Neural progenitor cell (in vitro differentiated cells): ENCODE results near the gene KPNA6. TPM values are rescaled to one million over a fixed set of nuclear protein-coding genes. Genes with fewer than 3 reads are reported as not detected.
"Not testable (repeated sequence)": the region's sequence is repeated elsewhere in the genome, so short reads cannot be mapped to it uniquely, and the experiment has no call there.

Source experiments
- DNase-seq: peaks from one replicate; pipeline ENCODE4 v3.0.0-alpha.2; 2016; ENCODE audit warnings: low spot score
- H2AFZ ChIP-seq: fragments of 200-600 bp; sonication (generic); replicated peaks from 2 replicates; pipeline ENCODE4 v1.6.1; 2016; ENCODE audit warnings: antibody characterized with exemption
- H3F3A ChIP-seq: fragments of 200-600 bp; sonication (generic); 2 replicates; pipeline ENCODE4 v1.6.1; 2016; ENCODE audit warnings: antibody characterized with exemption, low read depth
- H3K27ac ChIP-seq: fragments of 200-600 bp; sonication (generic); 2 replicates; pipeline ENCODE4 v1.5.1; 2016; ENCODE audit warnings: mild to moderate bottlenecking
- H3K27me3 ChIP-seq: fragments of 200-600 bp; sonication (generic); 2 replicates; pipeline ENCODE4 v1.6.1; 2016; ENCODE audit warnings: mild to moderate bottlenecking, moderate library complexity
- H3K36me3 ChIP-seq: fragments of 200-600 bp; sonication (generic); 2 replicates; pipeline ENCODE4 v1.5.1; 2016
- H3K4me1 ChIP-seq: fragments of 200-600 bp; sonication (generic); 2 replicates; pipeline ENCODE4 v1.6.1; 2016; ENCODE audit warnings: mixed run types
- H3K4me2 ChIP-seq: fragments of 200-600 bp; sonication (generic); 2 replicates; pipeline ENCODE4 v1.6.1; 2016
- H3K4me3 ChIP-seq: fragments of 200-600 bp; sonication (generic); 2 replicates; pipeline ENCODE4 v1.5.1; 2016
- H3K79me2 ChIP-seq: fragments of 200-600 bp; sonication (generic); 2 replicates; pipeline ENCODE4 v1.6.1; 2016; ENCODE audit warnings: low read depth
- H3K9ac ChIP-seq: fragments of 200-600 bp; sonication (generic); 2 replicates; pipeline ENCODE4 v1.6.1; 2016
- H3K9me3 ChIP-seq: fragments of 200-600 bp; sonication (generic); 2 replicates; pipeline ENCODE4 v1.5.1; 2016; ENCODE audit warnings: low read depth
- H4K20me1 ChIP-seq: fragments of 200-600 bp; sonication (generic); 2 replicates; pipeline ENCODE4 v1.6.1; 2016; ENCODE audit warnings: low read depth
- H3K27ac Mint-ChIP-seq: 3 replicates; pipeline ENCODE4 v1.8.0; 2021; ENCODE audit warnings: mixed read lengths
- H3K27me3 Mint-ChIP-seq: 2 replicates; pipeline ENCODE4 v1.8.0; 2022; ENCODE audit warnings: low read depth, mild to moderate bottlenecking, inconsistent platforms, moderate library complexity, mixed read lengths; ENCODE audit not compliant: insufficient read depth
- H3K36me3 Mint-ChIP-seq: 3 replicates; pipeline ENCODE4 v1.8.0; 2021; ENCODE audit warnings: mixed read lengths
- H3K4me1 Mint-ChIP-seq: 3 replicates; pipeline ENCODE4 v1.8.0; 2021; ENCODE audit warnings: mixed read lengths
- H3K4me3 Mint-ChIP-seq: 3 replicates; pipeline ENCODE4 v1.8.0; 2021; ENCODE audit warnings: mild to moderate bottlenecking, moderate library complexity, mixed read lengths
- H3K9me3 Mint-ChIP-seq: 3 replicates; pipeline ENCODE4 v1.8.0; 2020; ENCODE audit warnings: mixed read lengths
- CTCF ChIP-seq: fragments of 200-600 bp; sonication (generic); IDR thresholded peaks from 2 replicates; pipeline ENCODE4 v1.5.1; 2017; ENCODE audit warnings: antibody characterized with exemption, mild to moderate bottlenecking
- EZH2 ChIP-seq: fragments of 200-600 bp; sonication (generic); IDR thresholded peaks from 2 replicates; pipeline ENCODE4 v1.6.1; 2017; ENCODE audit warnings: antibody characterized with exemption, mild to moderate bottlenecking, moderate library complexity
- EZH2phosphoT487 ChIP-seq: fragments of 200-600 bp; sonication (generic); IDR thresholded peaks from 2 replicates; pipeline ENCODE4 v1.6.1; 2017; ENCODE audit warnings: antibody characterized with exemption
- total RNA-seq: library from RNA; depleted of rRNA; stranded (reverse); fragments of >200 nt; gene quantifications from 2 replicates; pipeline ENCODE4 v1.2.3, GENCODE V29; 2015; ENCODE audit warnings: low replicate concordance

KPNA6 gene
- total RNA-seq, 1 donor from 2014 or later, result 69.3 TPM

DNA sequence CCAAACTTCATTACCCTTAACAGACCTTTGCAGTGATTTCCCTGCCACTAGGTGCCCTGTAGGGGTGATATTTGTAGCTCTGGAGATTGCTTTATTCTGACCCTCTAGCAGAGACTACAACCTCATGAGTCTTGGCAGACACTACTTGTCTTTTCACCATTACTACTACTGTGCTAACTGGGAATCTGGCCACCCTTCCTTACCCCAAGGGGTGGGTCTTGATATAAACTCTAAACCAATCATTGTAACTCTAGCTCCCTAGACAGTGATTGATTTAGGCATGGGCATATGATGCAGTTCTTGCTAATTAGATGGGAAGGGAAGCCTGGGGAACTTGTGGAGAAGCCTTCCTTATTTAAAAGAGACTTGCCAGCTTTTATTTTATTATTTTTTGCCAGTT is 3.9 kb downstream of the KPNA6 start:
- no peak overlapping the region for H3K4me2 ChIP-seq
- H3K36me3 ChIP-seq, result no peaks in the 10 kb centered on the region
- Mint-ChIP-seq H3K9me3 (no peaks in the 10 kb centered on the region), H3K27ac (no peak overlapping the region), H3K27me3 (peaks cover 5% of the 10 kb centered on the region), H3K36me3 (peaks cover 3% of the 10 kb centered on the region), H3K4me1 (peaks cover 13% of the 10 kb centered on the region), H3K4me3 (no peak overlapping the region)
- no peak for DNase-seq
- TF ChIP-seq CTCF, result no peak
- TF ChIP-seq EZH2, result no peak
- no peak for TF ChIP-seq EZH2phosphoT487
- H3K9me3 ChIP-seq, result no peaks in the 10 kb centered on the region
- H3K4me1 ChIP-seq, result peaks cover 5% of the 10 kb centered on the region
- peaks cover 89% of the 10 kb centered on the region for H3K79me2 ChIP-seq
- H2AFZ ChIP-seq, result no peak overlapping the region
- H4K20me1 ChIP-seq, result peaks cover 80% of the 10 kb centered on the region
- H3K9ac ChIP-seq, result no peak overlapping the region
- H3K4me3 ChIP-seq, result no peak overlapping the region
- H3K27ac ChIP-seq, result no peak overlapping the region
- H3K27me3 ChIP-seq, result no peaks in the 10 kb centered on the region
- H3F3A ChIP-seq, result peaks cover 21% of the 10 kb centered on the region

GRCh38 chr1:32112806-32113375 is 5.0 kb downstream of the KPNA6 start:
- Mint-ChIP-seq H3K27me3 (peaks cover 3% of the 10 kb centered on the region), H3K36me3 (peaks cover 3% of the 10 kb centered on the region), H3K4me3 (no peak overlapping the region), H3K27ac (no peak overlapping the region), H3K4me1 (peaks cover 8% of the 10 kb centered on the region), H3K9me3 (no peaks in the 10 kb centered on the region)
- no peak overlapping the region for H3K27ac ChIP-seq
- no peak overlapping the region for H3K4me3 ChIP-seq
- H3F3A ChIP-seq, result peaks cover 11% of the 10 kb centered on the region
- peaks cover 100% of the 10 kb centered on the region for H3K79me2 ChIP-seq
- peaks cover 90% of the 10 kb centered on the region for H4K20me1 ChIP-seq
- H3K36me3 ChIP-seq, result no peaks in the 10 kb centered on the region
- no peak overlapping the region for H3K4me2 ChIP-seq
- H3K9ac ChIP-seq, result no peak overlapping the region
- no peak for TF ChIP-seq CTCF
- no peak for TF ChIP-seq EZH2
- TF ChIP-seq EZH2phosphoT487, result no peak
- DNase-seq, result no peak
- H2AFZ ChIP-seq, result no peak overlapping the region
- peaks cover 5% of the 10 kb centered on the region for H3K4me1 ChIP-seq
- H3K9me3 ChIP-seq, result no peaks in the 10 kb centered on the region
- no peaks in the 10 kb centered on the region for H3K27me3 ChIP-seq

GRCh38 chr1:32113436-32113835 is 5.6 kb downstream of the KPNA6 start:
- Histone ChIP-seq H4K20me1 (peaks cover 89% of the 10 kb centered on the region), H3K79me2 (peaks cover 100% of the 10 kb centered on the region)
- not testable (repeated sequence) for H3K4me3 Mint-ChIP-seq, DNase-seq, H3K27ac Mint-ChIP-seq, H3K9ac ChIP-seq, H3K4me1 Mint-ChIP-seq, H3K36me3 Mint-ChIP-seq, H2AFZ ChIP-seq, H3K4me1 ChIP-seq, H3K9me3 ChIP-seq, H3K27me3 ChIP-seq, H3F3A ChIP-seq, H3K4me2 ChIP-seq, H3K4me3 ChIP-seq, H3K27me3 Mint-ChIP-seq, H3K9me3 Mint-ChIP-seq, H3K27ac ChIP-seq, H3K36me3 ChIP-seq

DNA sequence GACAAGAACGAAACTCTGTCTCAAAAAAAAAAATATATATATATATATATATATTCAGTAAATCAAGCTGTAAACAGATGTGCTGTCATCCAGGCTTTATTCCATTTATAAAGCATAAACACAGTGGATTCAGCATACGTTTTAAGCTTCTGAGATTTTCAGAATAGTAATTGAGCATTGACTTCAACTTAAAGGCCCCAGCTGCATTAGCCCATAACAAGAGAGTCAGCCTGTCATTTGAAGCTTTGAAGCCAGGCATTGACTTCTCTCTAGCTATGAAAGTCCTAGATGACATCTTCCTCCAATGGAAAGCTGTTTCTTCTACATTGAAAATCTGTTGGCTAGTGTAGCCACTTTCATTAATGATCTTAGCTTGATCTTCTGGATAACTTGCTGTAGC is 6.6 kb downstream of the KPNA6 start:
- Mint-ChIP-seq H3K4me1 (peaks cover 2% of the 10 kb centered on the region), H3K9me3 (no peaks in the 10 kb centered on the region), H3K27ac (no peak overlapping the region), H3K27me3 (no peaks in the 10 kb centered on the region), H3K36me3 (peaks cover 3% of the 10 kb centered on the region), H3K4me3 (no peak overlapping the region)
- H3K4me2 ChIP-seq, result no peak overlapping the region
- H3K9me3 ChIP-seq, result no peaks in the 10 kb centered on the region
- no peak for DNase-seq
- H3K4me1 ChIP-seq, result no peaks in the 10 kb centered on the region
- peaks cover 88% of the 10 kb centered on the region for H4K20me1 ChIP-seq
- H3K36me3 ChIP-seq, result no peaks in the 10 kb centered on the region
- H3K27ac ChIP-seq, result no peak overlapping the region
- no peaks in the 10 kb centered on the region for H3K27me3 ChIP-seq
- no peak for TF ChIP-seq CTCF
- TF ChIP-seq EZH2, result no peak
- no peak for TF ChIP-seq EZH2phosphoT487
- no peak overlapping the region for H3K9ac ChIP-seq
- no peak overlapping the region for H2AFZ ChIP-seq
- H3F3A ChIP-seq, result no peaks in the 10 kb centered on the region
- no peak overlapping the region for H3K4me3 ChIP-seq
- H3K79me2 ChIP-seq, result peaks cover 100% of the 10 kb centered on the region
